H4 (cell line): ENCODE results near the gene TIE1. TPM values are rescaled to one million over a fixed set of nuclear protein-coding genes. Genes with fewer than 3 reads are reported as not detected.

Source experiments
- DNase-seq: peaks from one replicate; pipeline ENCODE4 v3.0.0-alpha.2; 2015; ENCODE audit warnings: low spot score
- total RNA-seq: library from RNA; depleted of rRNA; stranded (reverse); fragments of >200 nt; shearing (Covaris generic); gene quantifications from 2 replicates; pipeline ENCODE4 v1.2.3, GENCODE V29; 2014

TIE1 gene
- total RNA-seq, 1 experiment from 2014 or later, result 0.04 TPM

GRCh38 chr1:43274125-43274803 is 26.5 kb upstream of the TIE1 start:
- DNase-seq, result peak; percentile 74

- DNase-seq, result no peak
Observed at GRCh38 chr1:43274804-43275180, 26.0 kb upstream of the TIE1 start.

- DNase-seq, result no peak
Observed at GRCh38 chr1:43275826-43276620, 24.8 kb upstream of the TIE1 start.

DNA sequence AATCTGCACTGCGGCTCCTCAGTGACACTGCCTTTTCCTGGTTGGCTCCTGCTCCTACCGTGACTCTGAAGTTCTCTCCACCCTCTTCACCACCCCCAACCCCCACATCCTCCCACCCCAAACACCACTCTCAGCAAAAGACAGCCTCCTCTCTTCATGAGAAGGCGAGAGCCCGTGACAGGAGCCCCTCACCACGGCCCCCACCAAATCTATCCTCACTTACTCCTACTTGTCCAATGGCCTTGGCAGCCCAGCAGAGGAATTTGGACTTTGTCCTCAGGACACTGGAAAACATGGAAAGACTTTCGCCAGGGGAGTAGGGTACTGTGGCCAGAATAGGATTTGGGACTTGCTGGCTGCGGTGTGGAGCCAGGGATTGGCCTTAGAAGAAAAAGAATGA is 24.1 kb upstream of the TIE1 start:
- no peak for DNase-seq

DNA sequence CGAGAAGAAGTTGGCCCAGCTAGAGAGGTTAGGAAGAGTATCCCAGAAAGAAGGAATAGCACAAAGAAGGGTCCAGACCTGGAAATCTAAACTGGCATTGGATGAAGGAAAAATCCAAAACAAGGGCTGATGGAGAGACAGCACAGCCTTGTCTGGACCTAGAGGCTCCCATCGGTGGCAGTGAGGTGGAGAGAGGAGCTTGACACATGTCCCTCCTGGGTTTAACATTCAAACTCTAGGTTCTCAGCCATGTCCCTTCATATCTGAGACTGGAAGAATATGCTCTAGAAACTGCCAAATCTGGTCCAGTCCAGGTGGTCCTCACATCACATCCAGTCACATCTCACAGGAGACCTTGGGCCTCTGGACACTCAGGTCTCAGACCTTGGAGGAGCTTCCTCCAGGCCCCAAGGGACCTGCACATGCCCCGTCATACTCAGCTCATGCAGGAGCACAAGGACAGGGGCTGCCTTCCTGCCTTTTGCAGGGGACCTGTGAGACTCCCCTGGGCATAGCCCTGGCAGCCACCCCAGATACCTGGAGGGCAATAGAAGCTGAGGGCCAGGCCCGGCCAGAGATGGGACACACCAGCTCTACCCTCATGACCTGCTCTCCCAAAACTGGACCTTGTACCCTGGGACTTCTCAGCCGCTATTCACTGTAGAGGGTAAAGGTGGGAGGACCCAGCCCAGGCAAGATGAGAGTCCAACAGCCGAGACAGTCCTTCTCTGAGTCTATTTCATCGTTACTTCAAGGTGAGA is 23.5 kb upstream of the TIE1 start:
- DNase-seq, result no peak

- no peak for DNase-seq
Observed at GRCh38 chr1:43279161-43279560, 21.6 kb upstream of the TIE1 start.

DNA sequence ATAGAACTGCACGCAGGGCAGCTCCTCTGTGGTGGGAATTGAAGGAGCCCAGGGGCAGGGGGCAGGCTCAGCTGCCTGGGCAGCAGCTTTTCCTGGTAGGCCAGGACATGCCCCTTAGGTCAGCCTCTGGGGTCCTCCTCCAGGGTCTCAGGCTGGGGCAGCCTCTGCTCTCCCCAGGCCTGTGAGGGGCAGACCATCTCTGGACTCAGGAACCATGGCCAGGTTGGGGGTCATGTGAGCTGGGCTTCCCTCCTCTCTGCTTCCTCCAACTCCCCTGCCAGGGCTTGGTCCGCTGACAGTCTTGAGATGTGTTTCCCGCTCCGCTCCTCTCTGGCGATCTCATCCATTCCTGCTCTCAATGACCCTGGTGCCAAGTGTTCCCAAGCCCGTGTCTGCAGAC is 21.1 kb upstream of the TIE1 start:
- DNase-seq, result no peak

GRCh38 chr1:43280692-43281091 is 20.1 kb upstream of the TIE1 start:
- DNase-seq, result no peak

DNA sequence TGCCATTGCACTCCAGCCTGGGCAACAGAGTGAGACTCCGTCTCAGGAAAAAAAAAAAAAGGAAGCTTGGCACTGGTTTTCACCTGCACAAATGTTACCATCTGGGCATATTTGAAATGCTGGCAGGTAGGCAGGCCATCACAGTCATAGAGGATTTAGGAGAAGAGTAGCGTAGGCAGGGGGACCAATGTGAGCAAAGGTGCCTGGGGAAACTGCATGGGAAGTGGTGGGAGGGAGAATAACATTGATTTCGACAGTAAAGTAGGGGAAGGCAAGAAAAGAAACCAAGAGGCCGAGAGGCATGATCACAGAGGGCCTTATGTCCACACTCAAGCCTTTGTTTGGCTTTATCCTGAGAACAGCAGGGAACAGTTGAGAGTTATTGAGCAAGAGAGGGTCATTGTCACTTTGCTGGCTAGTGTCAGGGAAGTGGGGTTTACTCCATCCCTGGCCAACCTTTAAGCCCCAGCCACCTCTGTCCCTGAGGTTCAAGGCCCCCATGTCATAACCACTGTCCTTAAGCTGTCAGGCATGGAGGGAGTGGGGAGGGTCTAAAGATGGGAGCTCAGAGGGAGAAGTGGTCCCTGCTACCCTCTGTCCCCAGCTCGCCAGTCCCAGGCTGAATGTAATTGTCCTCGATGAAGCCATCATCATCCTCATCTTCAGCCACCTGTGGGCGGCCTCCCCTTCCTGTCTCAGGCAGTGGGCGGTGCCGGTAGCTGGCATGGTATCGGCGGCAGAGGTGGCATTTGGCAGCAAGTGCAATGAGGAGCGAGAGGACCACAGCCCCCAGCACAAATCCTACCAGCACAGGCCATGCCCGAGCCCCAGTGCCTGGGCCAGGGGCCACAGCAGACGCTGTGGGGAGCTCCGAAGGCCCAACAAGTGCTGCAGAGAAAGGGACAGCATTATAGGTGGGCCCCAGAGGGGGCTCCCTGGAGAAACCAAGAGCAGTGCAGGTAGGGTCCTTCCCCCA is 18.3 kb upstream of the TIE1 start:
- DNase-seq, result no peak

DNA sequence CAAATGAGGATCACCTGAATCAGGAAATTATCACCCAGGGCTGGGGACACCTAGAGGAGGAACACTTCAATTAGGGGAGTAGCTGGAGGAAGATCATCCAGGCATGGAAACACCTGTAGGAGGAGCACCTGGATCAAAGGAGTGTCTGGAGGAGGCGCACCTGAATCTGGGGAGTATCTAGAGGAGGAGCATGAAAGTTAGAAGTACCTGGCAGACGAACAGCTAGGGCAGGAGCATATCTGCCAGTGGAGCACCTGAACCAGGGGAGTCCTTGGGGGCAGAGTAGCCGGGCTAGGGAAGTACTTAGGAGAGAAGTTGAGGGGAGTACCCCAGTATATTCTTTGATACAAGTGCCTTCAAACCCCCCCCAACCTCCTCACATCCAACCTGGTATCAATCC is 16.7 kb upstream of the TIE1 start:
- DNase-seq, result no peak

DNA sequence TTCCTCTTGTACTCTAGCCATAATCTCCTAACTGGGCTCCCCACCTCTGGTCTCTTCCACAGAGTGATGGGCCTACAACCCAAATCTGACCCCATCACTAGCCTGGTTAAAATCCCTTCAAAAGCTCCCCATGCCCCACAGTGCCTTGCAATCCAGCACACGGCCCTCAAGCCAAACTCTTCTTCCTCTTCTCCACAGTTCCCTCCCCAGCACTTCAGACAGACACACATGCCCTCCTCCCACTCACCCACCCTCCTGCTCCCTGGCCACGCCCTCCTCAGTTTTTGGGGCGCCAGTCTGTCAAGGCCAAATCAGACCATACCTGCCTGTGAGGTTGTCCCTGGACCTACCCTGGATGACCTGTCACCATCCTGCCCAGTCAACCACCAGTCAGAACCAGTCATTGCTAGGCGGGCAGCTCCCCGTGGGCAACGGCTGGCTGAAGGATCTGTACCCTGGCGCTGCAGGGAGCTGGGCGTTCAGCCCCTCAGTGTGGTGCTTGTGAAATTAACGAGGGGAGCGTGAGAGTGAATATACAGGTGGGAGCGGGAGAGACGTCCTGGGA is 16.2 kb upstream of the TIE1 start:
- DNase-seq, result no peak

- DNase-seq, result no peak
Observed at GRCh38 chr1:43285269-43285990, 15.4 kb upstream of the TIE1 start, which contains the start of gene C1orf210. Gene C1orf210 (minus strand): TSS chr1:43285581. CDS start chr1:43283270, 2,311 bp downstream.

DNA sequence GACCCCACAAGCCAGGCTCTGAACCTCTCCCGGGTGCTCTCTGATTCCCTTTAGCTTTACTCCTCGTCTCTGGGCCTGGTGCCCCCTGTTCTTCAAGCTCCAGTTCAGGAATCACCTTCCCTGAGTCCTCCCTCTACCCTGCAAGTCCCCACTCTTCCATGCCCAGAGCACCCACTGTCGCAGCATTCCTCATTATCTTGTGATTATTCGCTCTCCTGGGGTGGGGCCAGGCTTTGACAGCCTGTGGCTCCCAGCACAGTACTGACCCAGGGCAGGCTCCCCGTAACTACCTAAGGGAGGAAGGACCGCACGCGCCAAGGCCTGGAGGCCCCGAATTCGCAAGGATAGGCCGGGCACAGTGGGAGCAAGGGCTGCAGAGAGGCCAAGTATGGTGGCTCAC is 14.7 kb upstream of the TIE1 start:
- DNase-seq, result no peak

GRCh38 chr1:43286533-43286932 is 14.2 kb upstream of the TIE1 start:
- no peak for DNase-seq

DNA sequence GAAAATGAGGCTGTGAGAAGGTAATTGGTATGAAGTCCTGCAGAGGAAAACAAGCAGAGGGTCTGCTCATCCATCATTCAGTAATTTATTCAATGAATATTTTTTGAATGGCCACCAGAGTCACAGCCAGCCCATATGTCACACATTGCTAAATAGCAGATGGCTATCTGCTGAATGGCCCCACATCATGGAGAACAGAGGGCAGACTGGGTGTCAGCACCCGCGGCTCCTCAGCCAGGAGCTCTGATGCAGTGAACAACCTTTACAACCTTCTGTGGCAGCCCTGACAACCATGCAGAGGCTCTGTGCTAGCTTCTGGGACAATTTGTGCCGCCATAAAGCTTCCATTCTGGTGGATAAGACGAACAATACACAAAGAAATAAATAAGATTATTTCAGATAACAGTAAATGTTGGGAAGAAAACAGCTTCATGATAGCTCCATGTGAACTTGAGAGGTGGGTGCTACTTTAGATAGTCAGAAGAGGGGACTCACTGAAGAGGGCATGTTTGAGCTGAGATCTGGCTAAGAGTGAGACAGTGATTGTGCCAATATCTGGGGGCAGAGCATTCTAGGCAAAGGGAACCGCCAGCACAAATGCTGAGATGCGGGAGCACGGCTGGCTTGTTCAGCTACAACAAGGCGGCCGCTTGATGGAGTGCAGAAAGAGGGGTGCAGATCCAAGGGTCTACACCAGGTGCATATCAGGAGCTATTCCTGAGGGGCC is 12.6 kb upstream of the TIE1 start:
- no peak for DNase-seq

DNA sequence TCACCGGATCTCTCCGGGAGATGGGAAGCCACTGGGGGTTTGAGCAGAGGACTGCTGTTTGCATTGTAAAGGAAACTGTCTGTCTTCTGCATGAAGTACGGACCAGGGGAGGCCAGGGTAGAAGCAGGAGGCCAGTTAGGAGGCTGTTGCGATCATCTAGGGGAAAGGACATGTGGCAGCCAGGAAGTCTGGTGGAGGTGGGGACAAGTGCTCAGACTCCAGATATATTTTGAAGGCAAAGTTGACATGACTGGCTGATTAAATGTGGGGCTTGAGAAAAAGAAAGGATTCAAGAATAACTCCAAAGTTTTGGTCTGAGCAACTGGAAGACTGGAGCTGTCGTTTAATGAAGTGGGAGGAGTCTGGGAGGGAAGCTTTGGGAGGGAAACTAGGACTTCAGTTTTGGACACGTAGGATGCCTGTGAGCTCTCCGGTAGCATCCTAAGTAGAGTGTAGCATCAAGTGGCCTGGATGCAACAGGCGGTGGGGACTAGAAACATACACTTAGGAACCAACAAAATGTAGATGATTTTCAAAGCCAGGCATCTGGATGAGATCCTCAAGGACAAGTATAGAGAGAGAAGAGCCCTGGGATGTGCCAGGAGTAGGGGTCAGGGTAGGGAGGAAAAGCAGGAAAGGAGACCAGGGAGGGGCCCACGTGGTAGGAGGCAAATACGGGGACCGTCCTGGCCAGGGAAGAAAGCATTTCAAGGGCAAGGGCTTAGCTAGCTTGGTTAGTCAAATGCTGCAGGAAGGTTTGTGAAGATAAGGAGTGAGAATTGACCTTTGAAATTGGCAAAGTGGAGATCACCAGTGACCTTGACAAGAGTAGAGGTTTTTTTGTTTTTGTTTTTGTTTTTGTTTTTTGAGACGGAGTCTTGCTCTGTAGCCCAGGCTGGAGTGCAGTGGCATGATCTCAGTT is 11.7 kb upstream of the TIE1 start:
- no peak for DNase-seq

- DNase-seq, result no peak
Observed at GRCh38 chr1:43292216-43292615, 8.6 kb upstream of the TIE1 start.

DNA sequence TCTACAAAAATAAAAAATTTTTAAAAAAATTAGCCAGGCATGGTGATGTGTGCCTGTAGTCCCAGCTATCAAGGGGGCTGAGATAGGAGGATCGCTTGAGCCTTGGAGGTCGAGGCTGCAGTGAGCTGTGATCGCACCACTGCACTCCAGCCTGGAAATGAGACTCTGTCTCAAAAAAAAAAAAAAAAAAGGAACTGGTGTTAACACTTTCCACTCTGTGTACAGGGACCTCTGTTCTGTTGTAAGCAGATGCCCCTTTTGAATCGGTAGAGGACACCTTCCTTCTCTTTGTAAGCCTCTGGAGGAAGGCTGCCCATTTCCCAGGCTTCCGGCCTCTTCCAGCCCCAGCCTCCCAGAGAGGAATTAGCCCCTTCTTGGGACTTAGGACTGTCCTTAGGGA is 8.1 kb upstream of the TIE1 start:
- no peak for DNase-seq

DNA sequence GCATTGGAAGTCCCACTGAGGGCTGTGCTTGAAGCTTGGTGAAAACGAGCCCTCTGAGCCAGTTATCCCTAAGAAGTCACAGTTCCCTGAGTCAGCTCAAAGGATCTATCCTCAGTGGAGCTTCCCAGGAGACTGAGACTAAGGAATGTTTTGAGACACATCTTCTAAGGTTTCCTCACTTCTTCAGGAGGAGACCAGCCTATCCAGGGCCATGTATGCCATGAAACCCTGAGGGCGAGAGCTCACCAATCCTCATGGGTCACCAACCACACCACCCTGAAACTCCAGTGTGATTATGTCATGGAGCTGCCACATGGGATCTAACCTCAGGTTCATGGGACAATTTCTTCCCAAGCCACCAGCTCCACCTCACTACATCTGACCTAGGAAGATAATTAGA is 7.6 kb upstream of the TIE1 start:
- no peak for DNase-seq
